Kidney epithelial cell (primary cell): ENCODE measurements around the gene TMEM154. TPM values are rescaled to one million over a fixed set of nuclear protein-coding genes. Genes with fewer than 3 reads are reported as not detected.

Source experiments
- DNase-seq: peaks from one replicate; pipeline ENCODE4 v3.0.0-alpha.2; 2010; ENCODE audit warnings: low read depth
- H3K27me3 ChIP-seq: 2 replicates; pipeline ENCODE4 v1.6.0; 2011; ENCODE audit warnings: low read length; ENCODE audit not compliant: control insufficient read depth, insufficient read depth
- H3K36me3 ChIP-seq: 2 replicates; pipeline ENCODE4 v1.5.1; 2011; ENCODE audit warnings: low read length; ENCODE audit not compliant: control insufficient read depth, insufficient read depth
- H3K4me3 ChIP-seq: 2 replicates; pipeline ENCODE4 v1.5.1; 2011; ENCODE audit warnings: low read depth, mild to moderate bottlenecking, control low read depth, low read length
- CTCF ChIP-seq: IDR thresholded peaks from 2 replicates; pipeline ENCODE4 v1.5.1; 2011; ENCODE audit warnings: mild to moderate bottlenecking, moderate library complexity, low read length, control low read depth, inconsistent platforms; ENCODE audit not compliant: insufficient read depth, poor library complexity, severe bottlenecking
- total RNA-seq: library from RNA; depleted of rRNA; stranded (reverse); fragments of >200 nt; gene quantifications from 2 replicates; pipeline ENCODE4 v1.2.3, GENCODE V29; 2015

Gene TMEM154
- total RNA-seq = 18.2 and 20.8 TPM in 2 replicates

GRCh38 chr4:152679414-152680281, at the start of gene TMEM154:
TMEM154 (minus strand) TSS chr4:152679997; CDS start chr4:152679933, 64 bp downstream.
- TF ChIP-seq CTCF = no peak
- Histone ChIP-seq H3K27me3 (no peaks in the 10 kb centered on the region), H3K4me3 (peak within 1 kb of the TSS; percentile 49), H3K36me3 (no peaks in the 10 kb centered on the region)
- peak; percentile 62 for DNase-seq

- no peak for DNase-seq
- Histone ChIP-seq H3K36me3 (no peaks in the 10 kb centered on the region), H3K4me3 (no peak overlapping the region), H3K27me3 (no peaks in the 10 kb centered on the region)
- TF ChIP-seq CTCF = no peak
Observed at GRCh38 chr4:152729466-152729865, 49.7 kb upstream of the TMEM154 start.

GRCh38 chr4:152728343-152728742, 48.5 kb upstream of the TMEM154 start:
- DNase-seq = no peak
- no peaks in the 10 kb centered on the region for H3K27me3 ChIP-seq
- no peak for TF ChIP-seq CTCF
- no peak overlapping the region for H3K4me3 ChIP-seq
- H3K36me3 ChIP-seq = no peaks in the 10 kb centered on the region

- no peak for TF ChIP-seq CTCF
- DNase-seq = no peak
- no peaks in the 10 kb centered on the region for H3K27me3 ChIP-seq
- no peak overlapping the region for H3K4me3 ChIP-seq
- no peaks in the 10 kb centered on the region for H3K36me3 ChIP-seq
Observed at GRCh38 chr4:152727784-152728183, 48.0 kb upstream of the TMEM154 start.

- TF ChIP-seq CTCF = no peak
- Histone ChIP-seq H3K36me3 (no peaks in the 10 kb centered on the region), H3K27me3 (no peaks in the 10 kb centered on the region), H3K4me3 (no peak overlapping the region)
- DNase-seq = no peak
Observed at GRCh38 chr4:152724494-152724893, 44.7 kb upstream of the TMEM154 start.

- Histone ChIP-seq H3K36me3 (no peaks in the 10 kb centered on the region), H3K27me3 (no peaks in the 10 kb centered on the region), H3K4me3 (no peak overlapping the region)
- DNase-seq = no peak
- no peak for TF ChIP-seq CTCF
Observed at GRCh38 chr4:152723236-152723635, 43.4 kb upstream of the TMEM154 start.
